Measurements from ENCODE around the gene PPM1K.

DNA sequence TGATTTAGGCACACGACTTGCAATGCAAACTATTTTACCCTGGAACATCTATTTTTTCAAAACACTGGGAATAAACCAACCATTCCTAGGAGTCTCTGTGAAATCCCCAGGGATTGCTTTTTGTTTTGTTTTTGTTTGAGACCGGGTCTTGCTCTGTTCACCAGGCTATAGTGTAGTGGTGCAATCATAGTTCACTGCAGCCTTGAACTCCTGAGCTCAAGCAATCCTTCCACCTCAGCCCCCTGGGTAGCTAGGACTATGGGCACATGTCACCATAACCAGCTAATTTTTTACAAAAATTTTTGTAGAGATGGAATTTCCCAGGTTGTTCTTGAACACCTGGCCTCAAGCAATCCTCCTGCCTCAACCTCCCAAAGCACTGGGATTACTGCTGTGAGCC, 37.8 kb downstream of the PPM1K start:
- TF ChIP-seq CTCF (IDR thresholded peaks at IDR 0.05 in 8 of 11, conservative IDR thresholded peaks at IDR 0.05 in 3 of 11): no peak
- TF ChIP-seq POLR2AphosphoS5 (IDR thresholded peaks at IDR 0.05): no peak
